Osteocyte (in vitro differentiated cells): ENCODE results near the gene MEIOB. TPM values are rescaled to one million over a fixed set of nuclear protein-coding genes. Genes with fewer than 3 reads are reported as not detected.
A peak's percentile ranks its signal among the peaks of the same experiment; 100 is the strongest.

Experiments
- DNase-seq: peaks from one replicate; pipeline ENCODE4 v3.0.0; 2021; ENCODE audit warnings: mixed read lengths; ENCODE audit not compliant: unreplicated experiment; ENCODE audit errors: extremely low spot score
- H3K27ac Mint-ChIP-seq: one replicate; pipeline ENCODE4 v1.8.0; 2021; ENCODE audit warnings: mild to moderate bottlenecking, mixed read lengths; ENCODE audit not compliant: unreplicated experiment
- H3K27me3 Mint-ChIP-seq: one replicate; pipeline ENCODE4 v1.8.0; 2021; ENCODE audit warnings: mixed read lengths; ENCODE audit not compliant: unreplicated experiment
- H3K36me3 Mint-ChIP-seq: one replicate; pipeline ENCODE4 v1.8.0; 2021; ENCODE audit warnings: mixed read lengths; ENCODE audit not compliant: unreplicated experiment
- H3K4me1 Mint-ChIP-seq: one replicate; pipeline ENCODE4 v1.8.0; 2021; ENCODE audit warnings: mixed read lengths; ENCODE audit not compliant: unreplicated experiment
- H3K4me3 Mint-ChIP-seq: one replicate; pipeline ENCODE4 v1.8.0; 2021; ENCODE audit warnings: mild to moderate bottlenecking, moderate library complexity, mixed read lengths; ENCODE audit not compliant: unreplicated experiment
- H3K9me3 Mint-ChIP-seq: one replicate; pipeline ENCODE4 v1.8.0; 2021; ENCODE audit warnings: mixed read lengths; ENCODE audit not compliant: unreplicated experiment
- CTCF ChIP-seq: fragments of 200-600 bp; sonication (generic); IDR thresholded peaks from 2 replicates; pipeline ENCODE4 v1.5.0; 2021; ENCODE audit warnings: antibody characterized with exemption, mild to moderate bottlenecking, moderate library complexity
- total RNA-seq: library from RNA; stranded (reverse); gene quantifications from 2 replicates; pipeline ENCODE4 v1.2.1, GENCODE V29; 2021

Gene MEIOB
- total RNA-seq, 1 donor from 2014 or later = 1.2 TPM

- no peaks in the 10 kb centered on the region for H3K9me3 Mint-ChIP-seq
- no peak overlapping the region for H3K4me3 Mint-ChIP-seq
- H3K4me1 Mint-ChIP-seq = peaks cover 10% of the 10 kb centered on the region
- no peak for TF ChIP-seq CTCF
- no peak overlapping the region for H3K27ac Mint-ChIP-seq
- peaks cover 13% of the 10 kb centered on the region for H3K36me3 Mint-ChIP-seq
- DNase-seq = no peak
- no peaks in the 10 kb centered on the region for H3K27me3 Mint-ChIP-seq
These were observed 55.3 kb downstream of the MEIOB start for GRCh38 chr16:1816396-1817275.

GRCh38 chr16:1815461-1815860 is 56.5 kb downstream of the MEIOB start:
- Mint-ChIP-seq H3K4me3 (no peak overlapping the region), H3K36me3 (peaks cover 13% of the 10 kb centered on the region), H3K4me1 (peaks cover 10% of the 10 kb centered on the region), H3K27ac (no peak overlapping the region), H3K9me3 (no peaks in the 10 kb centered on the region), H3K27me3 (no peaks in the 10 kb centered on the region)
- DNase-seq = no peak
- TF ChIP-seq CTCF = no peak

GRCh38 chr16:1812732-1813163 is 59.2 kb downstream of the MEIOB start:
- Mint-ChIP-seq H3K4me3 (no peak overlapping the region), H3K9me3 (no peaks in the 10 kb centered on the region), H3K36me3 (peaks cover 13% of the 10 kb centered on the region), H3K4me1 (peaks cover 10% of the 10 kb centered on the region), H3K27me3 (no peaks in the 10 kb centered on the region), H3K27ac (peak overlapping the region; percentile 48)
- TF ChIP-seq CTCF = peak; percentile 62
- peak; percentile 89 for DNase-seq

- Mint-ChIP-seq H3K4me3 (no peak overlapping the region), H3K4me1 (peaks cover 10% of the 10 kb centered on the region), H3K9me3 (no peaks in the 10 kb centered on the region), H3K27ac (no peak overlapping the region), H3K27me3 (no peaks in the 10 kb centered on the region), H3K36me3 (peaks cover 20% of the 10 kb centered on the region)
- no peak for TF ChIP-seq CTCF
- no peak for DNase-seq
These were observed 61.4 kb downstream of the MEIOB start for GRCh38 chr16:1810536-1810935.

- peaks cover 10% of the 10 kb centered on the region for H3K4me1 Mint-ChIP-seq
- no peaks in the 10 kb centered on the region for H3K27me3 Mint-ChIP-seq
- no peak for TF ChIP-seq CTCF
- H3K4me3 Mint-ChIP-seq = no peak overlapping the region
- no peak for DNase-seq
- H3K9me3 Mint-ChIP-seq = no peaks in the 10 kb centered on the region
- H3K36me3 Mint-ChIP-seq = peaks cover 17% of the 10 kb centered on the region
- no peak overlapping the region for H3K27ac Mint-ChIP-seq
These were observed 61.9 kb downstream of the MEIOB start for GRCh38 chr16:1810106-1810505.
